Brain microvascular endothelial cell (primary cell): Measurements from ENCODE around the gene NBL1.

Experiments
- DNase-seq: peaks from one replicate; pipeline ENCODE4 v3.0.0-alpha.2; 2020
- H3K27ac ChIP-seq: fragments of 250-450 bp; sonication (Bioruptor Pico); 2 replicates; pipeline ENCODE4 v1.5.1; 2020; ENCODE audit warnings: mild to moderate bottlenecking, moderate library complexity
- H3K27me3 ChIP-seq: fragments of 250-450 bp; sonication (Bioruptor Pico); replicated peaks from 2 replicates; pipeline ENCODE4 v1.5.1; 2020; ENCODE audit warnings: mild to moderate bottlenecking
- H3K36me3 ChIP-seq: fragments of 250-450 bp; sonication (Bioruptor Pico); replicated peaks from 2 replicates; pipeline ENCODE4 v1.5.1; 2020; ENCODE audit warnings: mild to moderate bottlenecking
- H3K4me3 ChIP-seq: 2 replicates; pipeline ENCODE4 v1.5.1; 2011; ENCODE audit warnings: low read depth, mild to moderate bottlenecking, control low read depth, low read length, moderate library complexity
- CTCF ChIP-seq: IDR thresholded peaks from 2 replicates; pipeline ENCODE4 v1.5.1; 2011; ENCODE audit warnings: low read depth, mild to moderate bottlenecking, moderate library complexity, low read length, control low read depth, inconsistent platforms; ENCODE audit errors: missing control alignments
- in situ Hi-C: cut with HindIII; loops from 2 replicates; pipeline ENCODE4 v1.10.0; 2017; ENCODE audit warnings: low sequenced_read_pairs, low pct_ligation_motif_present

The NBL1 gene

GRCh38 chr1:19685994-19686393 is 41.9 kb downstream of the NBL1 start:
- H3K27me3 ChIP-seq, result no peaks in the 10 kb centered on the region
- in situ Hi-C loops, result no loop called here
- no peak for TF ChIP-seq CTCF
- no peak for DNase-seq
- no peaks in the 10 kb centered on the region for H3K36me3 ChIP-seq
- no peak overlapping the region for H3K27ac ChIP-seq
- no peak overlapping the region for H3K4me3 ChIP-seq

GRCh38 chr1:19687414-19687813 is 43.3 kb downstream of the NBL1 start:
- no peaks in the 10 kb centered on the region for H3K36me3 ChIP-seq
- H3K27me3 ChIP-seq, result no peaks in the 10 kb centered on the region
- no peak overlapping the region for H3K27ac ChIP-seq
- no peak overlapping the region for H3K4me3 ChIP-seq
- in situ Hi-C loops, result no loop called here
- no peak for DNase-seq
- TF ChIP-seq CTCF, result no peak

GRCh38 chr1:19688041-19688842 is 44.1 kb downstream of the NBL1 start:
- TF ChIP-seq CTCF, result no peak
- Histone ChIP-seq H3K36me3 (no peaks in the 10 kb centered on the region), H3K27ac (no peak overlapping the region), H3K4me3 (no peak overlapping the region), H3K27me3 (no peaks in the 10 kb centered on the region)
- no peak for DNase-seq
- in situ Hi-C loops, result no loop called here

- no peak for DNase-seq
- in situ Hi-C loops, result no loop called here
- Histone ChIP-seq H3K4me3 (no peak overlapping the region), H3K27ac (no peak overlapping the region), H3K27me3 (no peaks in the 10 kb centered on the region), H3K36me3 (no peaks in the 10 kb centered on the region)
- TF ChIP-seq CTCF, result no peak
Measured at GRCh38 chr1:19689085-19689757, 45.1 kb downstream of the NBL1 start.

- TF ChIP-seq CTCF, result no peak
- H3K27me3 ChIP-seq, result no peaks in the 10 kb centered on the region
- no peaks in the 10 kb centered on the region for H3K36me3 ChIP-seq
- no peak overlapping the region for H3K4me3 ChIP-seq
- H3K27ac ChIP-seq, result no peak overlapping the region
- in situ Hi-C loops, result no loop called here
- DNase-seq, result no peak
Measured at GRCh38 chr1:19689856-19690255, 45.7 kb downstream of the NBL1 start.
